HepG2 (cell line): ENCODE measurements around the gene SLC2A13.

Experiments used
- CTCF ChIP-seq: sonication (generic); formaldehyde crosslinking; IDR thresholded peaks from 2 replicates; pipeline ENCODE4 v1.5.0; 2020; ENCODE audit warnings: mild to moderate bottlenecking, missing genetic modification reagents, moderate library complexity
- GFI1 ChIP-seq: sonication (generic); formaldehyde crosslinking; IDR thresholded peaks from 2 replicates; pipeline ENCODE4 v1.5.0; 2020; ENCODE audit warnings: missing genetic modification reagents, mild to moderate bottlenecking, borderline replicate concordance
- SP2 ChIP-seq: sonication (generic); formaldehyde crosslinking; IDR thresholded peaks from 2 replicates; pipeline ENCODE4 v1.5.1; 2020; ENCODE audit warnings: mild to moderate bottlenecking, missing genetic modification reagents
- ZC3H13 ChIP-seq: sonication (generic); formaldehyde crosslinking; IDR thresholded peaks from 2 replicates; pipeline ENCODE4 v1.8.1; 2023; ENCODE audit warnings: mild to moderate bottlenecking, missing genetic modification reagents, moderate library complexity
- ZNF230 ChIP-seq: sonication (generic); formaldehyde crosslinking; IDR thresholded peaks from 2 replicates; pipeline ENCODE4 v1.4.0; 2020; ENCODE audit warnings: mild to moderate bottlenecking, missing genetic modification reagents
- ZNF431 ChIP-seq: sonication (generic); formaldehyde crosslinking; IDR thresholded peaks from 2 replicates; pipeline ENCODE4 v1.9.0; 2022; ENCODE audit warnings: missing genetic modification reagents, low read depth, mild to moderate bottlenecking, borderline replicate concordance
- ZNF552 ChIP-seq: sonication (generic); formaldehyde crosslinking; IDR thresholded peaks from 2 replicates; pipeline ENCODE4 v1.9.0; 2022; ENCODE audit warnings: missing genetic modification reagents, mild to moderate bottlenecking, borderline replicate concordance

- TF ChIP-seq ZNF230 (no peak), GFI1 (CRISPR knock-in tag) (no peak), SP2 (CRISPR knock-in tag) (no peak), ZNF431 (no peak), CTCF (CRISPR knock-in tag) (no peak), ZNF552 (CRISPR knock-in tag) (no peak), ZC3H13 (CRISPR knock-in tag) (no peak)
Measured at GRCh38 chr12:39912211-39912980, 193.5 kb downstream of the SLC2A13 start.
